WI38 (cell line): ENCODE results near the gene WWOX.

Experiments
- H3K4me3 ChIP-seq: 2 replicates; pipeline ENCODE4 v1.5.1; 2011; ENCODE audit warnings: low read depth, mild to moderate bottlenecking, control low read depth, low read length
- CTCF ChIP-seq: IDR thresholded peaks from 2 replicates; pipeline ENCODE4 v1.5.1; 2012; ENCODE audit warnings: low read depth, mild to moderate bottlenecking, control low read depth, low read length

The WWOX gene

GRCh38 chr16:78292844-78293380 is 193.5 kb downstream of the WWOX start:
- no peak overlapping the region for H3K4me3 ChIP-seq
- no peak for TF ChIP-seq CTCF

- no peak overlapping the region for H3K4me3 ChIP-seq
- TF ChIP-seq CTCF, result no peak
These were observed 195.2 kb downstream of the WWOX start for GRCh38 chr16:78294538-78295225.

- H3K4me3 ChIP-seq, result no peak overlapping the region
- TF ChIP-seq CTCF, result no peak
These were observed 197.7 kb downstream of the WWOX start for GRCh38 chr16:78297066-78297666.

- H3K4me3 ChIP-seq, result no peak overlapping the region
- TF ChIP-seq CTCF, result no peak
These were observed 199.5 kb downstream of the WWOX start for GRCh38 chr16:78298986-78299385.

- no peak overlapping the region for H3K4me3 ChIP-seq
- no peak for TF ChIP-seq CTCF
These were observed 201.0 kb downstream of the WWOX start for GRCh38 chr16:78300469-78300868.

- no peak for TF ChIP-seq CTCF
- H3K4me3 ChIP-seq, result no peak overlapping the region
These were observed 204.5 kb downstream of the WWOX start for GRCh38 chr16:78303946-78304345.

GRCh38 chr16:78306361-78306760 is 206.9 kb downstream of the WWOX start:
- no peak overlapping the region for H3K4me3 ChIP-seq
- no peak for TF ChIP-seq CTCF
